Measurements from ENCODE around the gene PLIN4. TPM values are rescaled to one million over a fixed set of nuclear protein-coding genes. Genes with fewer than 3 reads are reported as not detected.

PLIN4 gene
- total and polyA plus RNA-seq, 8 donors, result 0.88 to 4.0 (median 1.1) TPM

- Histone ChIP-seq H3K4me1 (peaks cover 4 to 70% of the 10 kb centered on the region in 2 donors), H3K36me3 (no peaks in the 10 kb centered on the region), H3K27me3 (peaks cover 0 to 46% of the 10 kb centered on the region in 2 donors), H3K9me3 (peaks cover 0 to 5% of the 10 kb centered on the region in 2 donors), H3K27ac (no peak overlapping the region), H3K4me3 (peak overlapping the region in 1 of 2 donors; percentile 40)
- intact Hi-C loops (cut with DNase I), result no loop called here
- no peak for ATAC-seq
- DNase-seq, result no peak
- TF ChIP-seq CTCF (IDR thresholded peaks at IDR 0.05), result no peak
Measured at GRCh38 chr19:4536798-4537197, 18.5 kb upstream of the PLIN4 start.

GRCh38 chr19:4534836-4535658 lies 16.8 kb upstream of the PLIN4 start, which contains the start of gene PLIN5:
Gene PLIN5, minus strand, starts transcription at chr19:4535224. Its CDS starts 1,150 bp downstream, at chr19:4534074.
- Histone ChIP-seq H3K27me3 (peaks cover 0 to 50% of the 10 kb centered on the region in 2 donors), H3K9me3 (no peaks in the 10 kb centered on the region), H3K27ac (peak within 1 kb of the TSS in 1 of 2 donors; percentile 58), H3K4me3 (peak within 1 kb of the TSS in 1 of 2 donors; percentile 35), H3K36me3 (no peaks in the 10 kb centered on the region), H3K4me1 (peaks cover 4 to 53% of the 10 kb centered on the region in 2 donors)
- DNase-seq (peak; percentile 36 to 91 (median 70)), ATAC-seq (peak; percentile 77)
- no peak for TF ChIP-seq CTCF (IDR thresholded peaks at IDR 0.05)
- intact Hi-C loops (cut with DNase I), result no loop called here

GRCh38 chr19:4533835-4534424 lies 15.6 kb upstream of the PLIN4 start:
- Histone ChIP-seq H3K36me3 (no peaks in the 10 kb centered on the region), H3K4me3 (no peak overlapping the region), H3K4me1 (peaks cover 4 to 48% of the 10 kb centered on the region in 2 donors), H3K9me3 (no peaks in the 10 kb centered on the region), H3K27ac (no peak overlapping the region), H3K27me3 (peaks cover 0 to 50% of the 10 kb centered on the region in 2 donors)
- ATAC-seq (no peak), DNase-seq (no peak)
- no peak for TF ChIP-seq CTCF (IDR thresholded peaks at IDR 0.05)
- intact Hi-C loops (cut with DNase I), result no loop called here

GRCh38 chr19:4533334-4533733 lies 15.0 kb upstream of the PLIN4 start:
- DNase-seq, result no peak
- no peak for ATAC-seq
- no peak overlapping the region for H3K4me3 ChIP-seq
- intact Hi-C loops (cut with DNase I), result no loop called here
- no peak overlapping the region for H3K27ac ChIP-seq
- no peaks in the 10 kb centered on the region for H3K36me3 ChIP-seq
- H3K9me3 ChIP-seq, result no peaks in the 10 kb centered on the region
- H3K27me3 ChIP-seq, result peaks cover 0 to 48% of the 10 kb centered on the region in 2 donors
- TF ChIP-seq CTCF (IDR thresholded peaks at IDR 0.05), result no peak
- peaks cover 4 to 42% of the 10 kb centered on the region in 2 donors for H3K4me1 ChIP-seq

- no peak for ATAC-seq
- no peak for TF ChIP-seq CTCF (IDR thresholded peaks at IDR 0.05)
- peaks cover 4 to 27% of the 10 kb centered on the region in 2 donors for H3K4me1 ChIP-seq
- no peaks in the 10 kb centered on the region for H3K36me3 ChIP-seq
- DNase-seq, result no peak
- no peaks in the 10 kb centered on the region for H3K9me3 ChIP-seq
- no peak overlapping the region for H3K27ac ChIP-seq
- intact Hi-C loops (cut with DNase I), result no loop called here
- H3K27me3 ChIP-seq, result peaks cover 0 to 34% of the 10 kb centered on the region in 2 donors
- H3K4me3 ChIP-seq, result no peak overlapping the region
Measured at GRCh38 chr19:4531562-4532165, 13.4 kb upstream of the PLIN4 start.

All from left lung (tissue), 10 donors.